ENCODE results near the gene TMEM273.

TMEM273 gene

DNA sequence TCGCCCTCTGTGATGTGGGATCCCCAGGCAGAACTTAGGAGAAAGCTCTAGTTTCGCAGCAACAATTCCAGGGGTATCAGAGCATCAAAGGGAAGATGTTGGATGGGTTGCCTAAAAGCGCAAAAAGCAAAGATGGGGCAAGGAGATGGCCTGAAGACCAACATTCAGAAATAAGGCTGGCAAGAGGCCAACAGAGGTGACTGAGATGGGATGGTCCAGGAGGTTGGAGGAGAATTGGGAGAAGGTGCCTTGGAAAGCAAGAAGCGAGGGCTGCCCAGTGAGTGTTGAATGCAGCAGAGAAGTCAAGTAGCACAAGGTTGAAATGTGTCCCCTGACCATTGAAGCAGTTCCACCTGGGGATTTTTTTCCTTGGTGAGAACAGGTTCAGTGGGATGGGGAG is 38.4 kb upstream of the TMEM273 start:
- no peak overlapping the region for H3K27ac ChIP-seq
- TF ChIP-seq, protein P1, sequence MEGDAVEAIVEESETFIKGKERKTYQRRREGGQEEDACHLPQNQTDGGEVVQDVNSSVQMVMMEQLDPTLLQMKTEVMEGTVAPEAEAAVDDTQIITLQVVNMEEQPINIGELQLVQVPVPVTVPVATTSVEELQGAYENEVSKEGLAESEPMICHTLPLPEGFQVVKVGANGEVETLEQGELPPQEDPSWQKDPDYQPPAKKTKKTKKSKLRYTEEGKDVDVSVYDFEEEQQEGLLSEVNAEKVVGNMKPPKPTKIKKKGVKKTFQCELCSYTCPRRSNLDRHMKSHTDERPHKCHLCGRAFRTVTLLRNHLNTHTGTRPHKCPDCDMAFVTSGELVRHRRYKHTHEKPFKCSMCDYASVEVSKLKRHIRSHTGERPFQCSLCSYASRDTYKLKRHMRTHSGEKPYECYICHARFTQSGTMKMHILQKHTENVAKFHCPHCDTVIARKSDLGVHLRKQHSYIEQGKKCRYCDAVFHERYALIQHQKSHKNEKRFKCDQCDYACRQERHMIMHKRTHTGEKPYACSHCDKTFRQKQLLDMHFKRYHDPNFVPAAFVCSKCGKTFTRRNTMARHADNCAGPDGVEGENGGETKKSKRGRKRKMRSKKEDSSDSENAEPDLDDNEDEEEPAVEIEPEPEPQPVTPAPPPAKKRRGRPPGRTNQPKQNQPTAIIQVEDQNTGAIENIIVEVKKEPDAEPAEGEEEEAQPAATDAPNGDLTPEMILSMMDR (IDR thresholded peaks at IDR 0.05): no peak
- no peak for TF ChIP-seq ZFX (IDR thresholded peaks at IDR 0.05; ENCODE audit: borderline replicate concordance)

DNA sequence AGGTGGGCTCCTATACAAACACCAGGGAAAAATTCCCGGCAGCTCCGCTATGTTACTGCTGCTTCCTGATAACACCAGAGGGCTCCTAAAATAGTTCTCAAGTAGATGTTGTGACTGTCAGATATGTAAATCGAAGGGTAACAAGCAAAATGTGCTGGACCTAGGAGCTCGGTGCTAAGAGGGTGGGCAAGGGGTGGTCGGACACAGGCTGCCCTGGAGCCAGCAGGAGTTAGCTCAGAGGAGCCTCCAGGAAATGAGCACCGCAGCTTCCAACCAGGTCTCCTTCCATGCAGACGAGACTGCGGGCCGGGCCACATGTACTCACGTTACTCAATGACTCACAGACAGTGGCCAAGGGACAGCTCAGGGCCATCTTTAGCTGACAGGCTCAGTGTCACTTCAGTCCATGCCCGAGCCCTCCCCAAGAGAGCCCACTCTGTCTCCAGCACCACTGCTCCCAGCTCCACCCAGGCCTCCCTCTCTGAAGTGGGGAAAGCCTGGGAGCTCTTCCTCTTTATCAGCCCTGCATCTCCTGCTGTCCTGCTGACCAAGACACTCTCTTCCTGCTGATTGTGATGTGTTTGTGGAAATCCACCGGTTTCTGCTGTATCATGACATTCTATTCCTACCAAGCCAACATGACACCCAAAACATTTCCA is 37.2 kb upstream of the TMEM273 start:
- no peak overlapping the region for H3K27ac ChIP-seq
- TF ChIP-seq ZFX (IDR thresholded peaks at IDR 0.05; ENCODE audit: borderline replicate concordance): no peak
- TF ChIP-seq, protein P1 (IDR thresholded peaks at IDR 0.05): no peak

DNA sequence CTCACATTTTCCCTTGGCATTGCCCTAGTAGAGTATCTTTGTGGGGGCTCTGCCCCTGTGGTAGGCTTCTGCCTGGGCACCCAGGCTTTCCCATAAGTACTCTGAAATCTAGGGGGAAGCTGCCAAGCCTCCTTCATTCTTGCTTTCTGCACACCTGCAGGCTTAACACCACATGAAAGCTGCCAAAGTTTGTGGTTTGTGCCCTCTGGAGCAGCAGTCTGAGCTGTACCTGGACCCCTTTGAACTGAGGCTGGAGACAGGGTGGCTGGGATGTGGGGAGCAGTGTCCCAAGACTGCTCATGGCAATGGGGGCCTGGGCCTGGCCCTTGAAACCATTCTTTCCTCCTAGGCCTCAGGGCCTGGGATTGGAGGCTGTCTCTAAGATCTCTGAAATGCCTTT is 35.0 kb upstream of the TMEM273 start:
- no peak for TF ChIP-seq ZFX (IDR thresholded peaks at IDR 0.05; ENCODE audit: borderline replicate concordance)
- TF ChIP-seq, protein P1 (IDR thresholded peaks at IDR 0.05): no peak

DNA sequence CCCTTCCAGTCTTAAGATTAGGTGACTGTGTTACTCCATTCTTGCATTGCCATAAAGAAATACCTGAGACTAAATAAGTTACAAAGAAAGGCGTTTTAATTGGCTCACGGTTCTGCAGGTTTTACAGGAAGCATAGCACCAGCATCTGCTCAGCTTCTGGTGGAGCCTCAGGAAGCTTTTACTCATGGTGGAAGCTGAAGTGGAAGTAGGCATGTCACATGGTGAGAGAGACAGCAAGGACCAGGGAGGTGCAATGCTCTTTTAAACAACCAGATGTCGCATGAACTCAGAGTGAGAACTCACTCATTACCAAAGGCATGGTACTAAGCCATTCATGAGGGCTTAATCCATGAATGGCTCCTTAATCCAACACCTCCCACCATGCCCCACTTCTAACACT is 34.0 kb upstream of the TMEM273 start:
- no peak overlapping the region for H3K27ac ChIP-seq
- no peak for TF ChIP-seq ZFX (IDR thresholded peaks at IDR 0.05; ENCODE audit: borderline replicate concordance)
- TF ChIP-seq, protein P1 (IDR thresholded peaks at IDR 0.05): peak; percentile 18; the same call in 1 of the 2 replicates

More for the DNA sequence above, 35.0 kb upstream of the TMEM273 start:
- no peak overlapping the region for H3K27ac ChIP-seq

DNA sequence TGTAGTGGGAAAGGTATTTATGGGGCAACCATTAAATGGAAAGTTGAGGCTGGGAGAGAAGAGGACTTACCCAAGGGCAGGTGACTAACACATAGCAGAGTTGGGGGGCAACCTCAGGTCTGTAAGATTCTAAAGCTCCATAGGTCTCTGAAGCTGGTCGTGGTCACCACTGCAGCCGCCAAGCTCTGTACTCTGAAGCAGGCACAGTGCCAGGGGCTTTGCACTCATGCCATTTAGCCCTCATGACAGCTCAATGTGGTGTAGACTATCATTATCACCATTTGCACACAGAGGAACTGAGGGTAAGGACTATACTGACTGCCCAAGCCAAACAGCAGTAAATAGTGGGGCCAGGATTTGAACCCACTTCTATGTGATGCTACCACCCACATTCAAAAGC is 32.5 kb upstream of the TMEM273 start:
- H3K27ac ChIP-seq: no peak overlapping the region
- TF ChIP-seq, protein P1 (IDR thresholded peaks at IDR 0.05): no peak
- TF ChIP-seq ZFX (IDR thresholded peaks at IDR 0.05; ENCODE audit: borderline replicate concordance): no peak

DNA sequence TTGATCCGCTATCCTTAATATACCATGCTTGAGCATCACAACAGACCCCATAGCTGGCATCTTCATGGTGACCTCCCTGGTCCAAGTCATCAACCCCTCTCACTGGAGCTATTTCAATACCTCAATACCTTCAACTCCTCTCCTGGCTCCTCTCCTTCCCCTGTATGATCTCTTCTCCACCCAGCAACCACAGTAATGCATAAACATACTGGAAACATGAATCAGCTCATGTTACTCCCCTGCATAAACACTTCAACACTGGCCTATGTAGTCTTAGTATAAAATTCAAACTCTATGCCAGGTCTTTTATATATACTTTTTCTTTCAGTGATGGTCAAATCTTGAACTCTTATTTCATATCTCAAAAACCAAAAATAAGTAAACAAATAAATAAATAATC is 31.8 kb upstream of the TMEM273 start:
- H3K27ac ChIP-seq: no peak overlapping the region
- no peak for TF ChIP-seq ZFX (IDR thresholded peaks at IDR 0.05; ENCODE audit: borderline replicate concordance)
- TF ChIP-seq, protein P1 (IDR thresholded peaks at IDR 0.05): no peak

DNA sequence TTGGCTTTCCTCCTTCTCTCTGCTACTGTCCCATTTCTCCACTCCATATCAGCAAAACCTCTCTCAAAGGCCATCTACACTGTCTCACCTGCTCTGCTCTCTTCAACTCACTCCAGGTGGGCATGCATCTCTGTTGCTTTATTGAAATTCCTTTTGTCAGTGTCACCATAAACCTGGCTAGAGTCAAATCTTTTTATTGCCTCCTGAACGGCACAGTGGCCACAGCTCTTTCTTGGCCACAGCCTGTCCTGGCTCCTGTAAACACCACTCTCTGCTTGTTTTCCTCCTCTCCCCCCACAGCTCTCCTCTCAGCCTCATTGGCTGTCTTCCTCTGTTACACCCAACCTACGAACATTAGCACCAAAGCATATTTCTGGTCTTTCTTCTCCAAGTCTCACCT is 31.1 kb upstream of the TMEM273 start:
- TF ChIP-seq, protein P1 (IDR thresholded peaks at IDR 0.05): no peak
- TF ChIP-seq ZFX (IDR thresholded peaks at IDR 0.05; ENCODE audit: borderline replicate concordance): no peak
- no peak overlapping the region for H3K27ac ChIP-seq

Data from 22Rv1 (cell line).